H1 (cell line): Measurements from ENCODE around the gene TMEM127. TPM values are rescaled to one million over a fixed set of nuclear protein-coding genes. Genes with fewer than 3 reads are reported as not detected.

ENCODE experiments used
- ASH2L ChIP-seq: fragments of 200-600, 300-600 bp; sonication (generic); IDR thresholded peaks from one replicate; pipeline ENCODE4 v1.7.1; 2017; ENCODE audit warnings: low read length
- BACH1 ChIP-seq: IDR thresholded peaks from 2 replicates; pipeline ENCODE4 v1.6.1; 2012; ENCODE audit warnings: low read length, improper control_type of control experiment
- CEBPB ChIP-seq: IDR thresholded peaks from 2 replicates; pipeline ENCODE4 v1.6.1; 2012; ENCODE audit warnings: low read depth, low read length
- EP300 ChIP-seq, 2 experiments: IDR thresholded peaks; 1 replicate in 1 of 2; 2 replicates in 1 of 2; pipeline ENCODE4 v1.6.1; 2011 to 2012; ENCODE audit warnings: low read depth in 2 of 2, low read length in 2 of 2, mild to moderate bottlenecking in 2 of 2, borderline replicate concordance in 1 of 2, inconsistent platforms in 1 of 2, moderate library complexity in 1 of 2
- HDAC6 ChIP-seq: IDR thresholded peaks from one replicate; pipeline ENCODE4 v1.7.1; 2012; ENCODE audit warnings: low read depth, mild to moderate bottlenecking, inconsistent platforms, low read length, moderate library complexity
- JUND ChIP-seq: IDR thresholded peaks from 2 replicates; pipeline ENCODE4 v1.6.1; 2011; ENCODE audit warnings: mild to moderate bottlenecking, improper control_type of control experiment, low read length
- KDM1A ChIP-seq: fragments of 200-600, 300-600 bp; sonication (generic); IDR thresholded peaks from 2 replicates; pipeline ENCODE4 v1.7.1; 2016; ENCODE audit warnings: mild to moderate bottlenecking, low read length, borderline replicate concordance
- KDM5A ChIP-seq: fragments of 200-600 bp; IDR thresholded peaks from 2 replicates; pipeline ENCODE4 v1.7.1; 2012; ENCODE audit warnings: mild to moderate bottlenecking, low read length, inconsistent platforms, mixed read lengths
- POLR2A ChIP-seq, 2 experiments: IDR thresholded peaks; 1 replicate in 1 of 2; 2 replicates in 1 of 2; pipeline ENCODE4 v1.6.1; 2011; ENCODE audit warnings: low read depth in 2 of 2, low read length in 2 of 2, mild to moderate bottlenecking in 2 of 2; ENCODE audit errors: control extremely low read depth in 1 of 2
- RAD21 ChIP-seq, 2 experiments: IDR thresholded peaks in 1 of 2; conservative IDR thresholded peaks in 1 of 2; 2 replicates each; pipeline ENCODE4 v1.6.1; 2011; ENCODE audit warnings: low read depth in 2 of 2, low read length in 2 of 2, improper control_type of control experiment in 1 of 2, inconsistent platforms in 1 of 2, mild to moderate bottlenecking in 1 of 2, moderate library complexity in 1 of 2
- RFX5 ChIP-seq: IDR thresholded peaks from 2 replicates; pipeline ENCODE4 v1.6.1; 2011; ENCODE audit warnings: low read depth, low read length, improper control_type of control experiment, borderline replicate concordance
- RNF2 ChIP-seq: fragments of 200-900, 300-1000 bp; sonication (generic); IDR thresholded peaks from 2 replicates; pipeline ENCODE4 v1.7.1; 2016; ENCODE audit warnings: borderline replicate concordance, low read depth, mild to moderate bottlenecking, antibody characterized with exemption, low read length; ENCODE audit not compliant: poor library complexity, severe bottlenecking; ENCODE audit errors: missing control alignments
- SIN3A ChIP-seq, 2 experiments: IDR thresholded peaks in 1 of 2; conservative IDR thresholded peaks in 1 of 2; 2 replicates each; pipeline ENCODE4 v1.6.1; 2011 to 2012; ENCODE audit warnings: low read length in 2 of 2, improper control_type of control experiment in 1 of 2, low read depth in 1 of 2, mild to moderate bottlenecking in 1 of 2
- SRF ChIP-seq: IDR thresholded peaks from 2 replicates; pipeline ENCODE4 v1.6.1; 2011; ENCODE audit warnings: mild to moderate bottlenecking, low read depth, low read length, moderate library complexity
- TAF1 ChIP-seq: IDR thresholded peaks from 2 replicates; pipeline ENCODE4 v1.6.1; 2011; ENCODE audit warnings: mild to moderate bottlenecking, low read depth, low read length
- YY1 ChIP-seq: IDR thresholded peaks from 2 replicates; pipeline ENCODE4 v1.6.1; 2011; ENCODE audit warnings: low read depth, mild to moderate bottlenecking, low read length
- ZNF274 ChIP-seq: IDR thresholded peaks from 2 replicates; pipeline ENCODE4 v1.7.0; 2012; ENCODE audit warnings: low read length, borderline replicate concordance; ENCODE audit errors: extremely low read depth
- polyA plus RNA-seq, 7 experiments: library from polyadenylated mRNA; depleted of rRNA in 3 of 7; stranded (reverse) in 5 of 7; unstranded in 2 of 7; fragments of >200 nt in 5 of 7; fragments of 200-250 nt in 2 of 7; gene quantifications; 1 replicate in 5 of 7; 2 replicates in 1 of 7; 4 replicates in 1 of 7; pipeline versions ENCODE4 v1.2.1 to v1.2.3, GENCODE V29; 2011 to 2013; ENCODE audit warnings: missing spikeins in 2 of 7, mixed read lengths in 2 of 7
- total RNA-seq: library from RNA; stranded (reverse); fragmentation: NEBNext Ultra II Directional; extraction: Animal tissue kit (Norgen Biotek cat#: 25700); gene quantifications from 2 replicates; pipeline ENCODE4 v1.2.1, GENCODE V29; 2021
- TF ChIP-seq, protein P1 (sequence below): IDR thresholded peaks from 2 replicates; pipeline ENCODE4 v1.6.1; 2012; ENCODE audit warnings: inconsistent platforms
- TF ChIP-seq, protein P2 (sequence below): IDR thresholded peaks from 2 replicates; pipeline ENCODE4 v1.6.1; 2012; ENCODE audit warnings: low read length, inconsistent platforms

The TMEM127 gene
- total and polyA plus RNA-seq, 2 of the 8 experiments (the other 6 are each of a cell fraction or from before 2014, with no cell fraction given): 25.0 to 41.0 TPM

- TF ChIP-seq CEBPB: no peak
- no peak for TF ChIP-seq HDAC6
- no peak for TF ChIP-seq KDM1A
- no peak for TF ChIP-seq JUND
- peak; percentile 84 to 90 for TF ChIP-seq POLR2A (IDR thresholded peaks at IDR 0.05; ENCODE audit: control extremely low read depth in 1 of 2, low read depth in 2 of 2, low read length in 2 of 2)
- TF ChIP-seq, protein P1, sequence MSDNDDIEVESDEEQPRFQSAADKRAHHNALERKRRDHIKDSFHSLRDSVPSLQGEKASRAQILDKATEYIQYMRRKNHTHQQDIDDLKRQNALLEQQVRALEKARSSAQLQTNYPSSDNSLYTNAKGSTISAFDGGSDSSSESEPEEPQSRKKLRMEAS: peak; percentile 66
- no peak for TF ChIP-seq SRF
- TF ChIP-seq RFX5: no peak
- peak in 1 of 2 experiments; percentile 44; a peak in 1 of 4 replicates for TF ChIP-seq SIN3A (conservative IDR thresholded peaks at IDR 0.05 in 1 of 2, IDR thresholded peaks at IDR 0.05 in 1 of 2; ENCODE audit: low read depth in 1 of 2, low read length in 2 of 2)
- no peak for TF ChIP-seq YY1
- TF ChIP-seq ZNF274: no peak
- TF ChIP-seq, protein P2, sequence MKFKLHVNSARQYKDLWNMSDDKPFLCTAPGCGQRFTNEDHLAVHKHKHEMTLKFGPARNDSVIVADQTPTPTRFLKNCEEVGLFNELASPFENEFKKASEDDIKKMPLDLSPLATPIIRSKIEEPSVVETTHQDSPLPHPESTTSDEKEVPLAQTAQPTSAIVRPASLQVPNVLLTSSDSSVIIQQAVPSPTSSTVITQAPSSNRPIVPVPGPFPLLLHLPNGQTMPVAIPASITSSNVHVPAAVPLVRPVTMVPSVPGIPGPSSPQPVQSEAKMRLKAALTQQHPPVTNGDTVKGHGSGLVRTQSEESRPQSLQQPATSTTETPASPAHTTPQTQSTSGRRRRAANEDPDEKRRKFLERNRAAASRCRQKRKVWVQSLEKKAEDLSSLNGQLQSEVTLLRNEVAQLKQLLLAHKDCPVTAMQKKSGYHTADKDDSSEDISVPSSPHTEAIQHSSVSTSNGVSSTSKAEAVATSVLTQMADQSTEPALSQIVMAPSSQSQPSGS: no peak
- TF ChIP-seq BACH1: peak; percentile 57
- 0 out of 4 replicates have a peak, but pooled peaks of 1 of the 2 experiments have one; percentile 16 for TF ChIP-seq RAD21 (IDR thresholded peaks at IDR 0.05 in 1 of 2, conservative IDR thresholded peaks at IDR 0.05 in 1 of 2; ENCODE audit: low read depth in 2 of 2, low read length in 2 of 2)
- TF ChIP-seq RNF2: no peak
- TF ChIP-seq KDM5A: 0 out of 2 replicates have a peak, but pooled peaks have one; percentile 12
- no peak; the same call in none of the 2 replicates for TF ChIP-seq TAF1
- TF ChIP-seq EP300 (IDR thresholded peaks at IDR 0.05; ENCODE audit: borderline replicate concordance in 1 of 2, low read depth in 2 of 2, low read length in 2 of 2): no peak
- TF ChIP-seq ASH2L: peak; percentile 80
Observed at GRCh38 chr2:96208143-96209010, 57.4 kb downstream of the TMEM127 start, which contains the start of gene STARD7 (continued).
